HG02623 (cell line): ENCODE data around the gene COLQ.
"Not testable (repeated sequence)": the region's sequence is repeated elsewhere in the genome, so short reads cannot be mapped to it uniquely, and the experiment has no call there.

ENCODE experiments used
- ATAC-seq: cut with Tn5 transposase; IDR thresholded peaks from one replicate; pipeline ENCODE4 v1.9.1; 2021; ENCODE audit warnings: moderate library complexity; ENCODE audit not compliant: unreplicated experiment

The COLQ gene

DNA sequence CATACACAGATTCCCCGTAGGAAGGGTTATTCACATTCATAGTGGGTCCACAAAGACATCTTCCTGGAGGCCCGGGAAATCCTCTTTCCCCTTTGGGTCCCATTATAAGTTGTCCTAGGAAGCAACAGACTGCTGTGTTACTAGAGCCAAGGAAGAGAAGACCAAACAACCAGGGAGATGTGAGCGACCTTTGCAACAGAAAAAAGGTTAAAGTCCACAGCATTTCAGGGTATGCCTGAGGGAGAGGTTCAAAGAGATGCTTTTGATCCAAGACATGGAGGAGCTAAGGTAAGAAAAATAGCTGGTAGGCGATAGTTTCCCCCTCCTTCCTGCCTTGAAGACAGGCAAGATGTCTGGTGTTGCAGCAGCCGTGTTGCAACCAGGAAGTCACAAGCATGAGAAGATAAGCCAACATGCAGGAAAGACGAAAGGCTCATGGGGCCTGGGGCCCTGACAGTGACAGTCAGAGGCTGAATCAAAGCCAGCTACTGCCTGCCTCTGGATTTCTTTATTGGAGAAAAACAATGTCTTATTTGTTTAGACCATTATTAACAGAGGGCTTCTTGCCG is 63.2 kb downstream of the COLQ start:
- no peak for ATAC-seq

DNA sequence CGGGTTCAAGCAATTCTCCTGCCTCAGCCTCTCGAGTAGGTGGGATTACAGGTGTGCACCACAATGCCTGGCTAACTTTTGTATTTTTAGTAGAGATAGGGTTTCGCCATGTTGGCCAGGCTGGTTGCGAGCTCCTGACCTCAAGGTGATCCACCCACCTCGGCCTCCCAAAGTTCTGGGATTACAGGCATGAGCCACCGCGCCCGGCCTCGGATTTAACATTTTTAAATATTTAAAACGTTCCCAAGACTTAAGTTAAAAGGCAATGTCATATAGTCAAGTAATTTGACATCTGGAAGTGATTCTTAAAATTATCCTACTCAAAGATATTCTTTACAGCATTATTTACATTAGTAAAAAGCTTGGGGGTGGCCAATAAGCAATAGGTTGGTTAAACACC is 64.6 kb downstream of the COLQ start:
- not testable (repeated sequence) for ATAC-seq

DNA sequence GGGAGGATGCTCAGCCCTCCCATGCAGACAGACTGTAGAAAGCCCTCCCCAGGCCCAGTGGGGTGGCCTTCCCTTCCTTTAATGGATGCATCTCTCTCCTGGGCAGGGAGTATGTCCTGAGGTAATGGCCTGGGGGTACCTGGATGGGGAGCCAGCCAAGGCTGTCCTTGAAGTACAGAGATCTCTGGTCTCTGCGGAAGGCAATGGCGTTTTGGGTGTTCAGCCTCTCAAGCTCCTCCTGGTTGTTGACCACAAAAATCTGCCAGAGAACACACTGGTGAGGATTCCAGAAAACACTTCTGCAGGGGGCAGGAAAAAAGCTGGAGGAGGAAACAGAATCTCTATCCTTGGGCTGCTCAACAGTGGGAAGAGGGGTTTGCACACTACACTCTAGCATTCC is 65.2 kb downstream of the COLQ start:
- no peak for ATAC-seq

DNA sequence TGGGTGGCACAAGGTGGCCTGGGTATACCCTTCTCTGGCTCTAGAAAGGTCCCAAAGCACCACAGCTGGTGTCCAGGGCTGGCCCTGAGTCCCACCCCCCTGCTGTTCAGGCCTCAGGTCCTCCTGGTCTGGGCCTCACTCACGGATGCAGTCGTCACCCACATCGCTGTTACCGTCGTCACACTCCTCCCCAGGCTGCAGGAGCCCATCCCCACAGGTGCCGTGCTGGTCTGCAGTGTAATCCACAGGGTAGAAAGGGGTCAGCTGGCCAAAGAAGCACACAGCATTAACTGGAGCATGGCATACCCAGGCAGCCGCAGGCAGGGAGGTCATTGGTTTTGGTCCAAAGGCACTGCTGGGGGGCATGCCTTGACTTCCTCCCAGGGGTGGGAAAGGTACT is 65.8 kb downstream of the COLQ start:
- ATAC-seq, result no peak

DNA sequence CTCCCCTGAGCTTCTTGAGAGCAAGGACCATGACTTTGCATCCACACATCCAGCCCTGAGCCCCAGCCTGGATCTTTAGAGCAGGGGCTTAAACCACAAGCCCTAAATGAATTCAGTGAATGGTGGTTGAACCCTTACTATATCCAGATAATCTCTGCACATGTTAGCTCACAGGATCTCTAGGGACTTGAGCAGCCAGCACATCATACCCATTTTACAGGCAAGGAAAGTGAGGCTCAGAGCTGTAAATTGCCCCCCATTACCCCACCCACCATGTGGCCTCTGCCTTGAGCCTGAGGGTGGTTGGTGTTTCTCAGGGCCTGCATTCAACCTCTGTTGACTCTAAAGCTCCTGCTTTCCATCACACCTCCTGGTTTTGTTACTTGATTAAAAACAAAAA is 66.5 kb downstream of the COLQ start:
- no peak for ATAC-seq

DNA sequence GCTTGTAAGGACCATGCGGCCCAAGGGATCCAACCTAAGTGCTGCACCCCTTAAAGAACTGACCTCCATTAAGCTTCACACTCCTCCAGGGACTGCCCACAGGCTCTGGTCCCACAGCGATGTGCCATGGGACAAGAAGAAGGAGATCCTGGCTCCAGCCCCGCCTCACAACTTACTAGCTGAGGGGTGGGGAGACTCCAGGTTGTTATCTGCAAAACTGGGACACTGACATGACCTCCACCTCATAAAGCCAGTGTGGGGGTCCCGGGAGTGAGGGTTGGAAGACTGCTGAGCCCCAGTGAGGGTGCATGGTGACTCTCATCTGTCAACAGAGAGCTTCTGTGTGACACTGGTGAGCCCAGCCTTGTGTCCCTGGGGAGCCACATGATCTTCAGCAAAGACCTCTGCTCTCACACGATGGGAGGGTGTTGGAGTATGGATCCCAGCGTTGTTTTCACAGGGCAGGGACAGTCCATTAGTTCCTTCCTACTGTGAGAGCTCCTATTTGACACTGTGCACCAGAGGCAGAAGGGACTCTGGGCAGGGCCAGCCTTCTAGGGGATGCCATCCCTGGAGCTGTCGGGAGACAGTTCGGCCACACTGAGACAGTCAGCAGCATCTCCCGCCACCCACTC is 67.4 kb downstream of the COLQ start:
- no peak for ATAC-seq

DNA sequence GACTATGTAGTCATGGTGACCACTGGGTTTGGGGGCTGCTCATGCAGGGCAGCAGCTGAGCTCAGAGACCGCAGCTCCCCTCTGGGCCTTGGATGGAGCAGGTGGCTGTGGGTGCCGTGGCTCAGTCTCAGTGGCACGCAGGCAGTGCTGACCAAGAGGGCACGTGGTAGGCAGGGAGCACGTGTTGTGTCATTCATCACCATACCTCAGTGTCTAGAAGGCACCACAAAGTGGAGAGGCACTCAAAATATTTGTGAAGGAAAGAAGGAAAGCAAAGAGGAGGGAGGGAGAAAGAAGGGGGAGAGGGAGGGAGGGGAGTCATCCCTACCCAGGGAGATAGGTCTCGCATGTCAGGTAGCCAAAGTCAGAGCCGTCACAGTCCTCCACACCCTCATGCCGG is 68.0 kb downstream of the COLQ start:
- ATAC-seq, result no peak

DNA sequence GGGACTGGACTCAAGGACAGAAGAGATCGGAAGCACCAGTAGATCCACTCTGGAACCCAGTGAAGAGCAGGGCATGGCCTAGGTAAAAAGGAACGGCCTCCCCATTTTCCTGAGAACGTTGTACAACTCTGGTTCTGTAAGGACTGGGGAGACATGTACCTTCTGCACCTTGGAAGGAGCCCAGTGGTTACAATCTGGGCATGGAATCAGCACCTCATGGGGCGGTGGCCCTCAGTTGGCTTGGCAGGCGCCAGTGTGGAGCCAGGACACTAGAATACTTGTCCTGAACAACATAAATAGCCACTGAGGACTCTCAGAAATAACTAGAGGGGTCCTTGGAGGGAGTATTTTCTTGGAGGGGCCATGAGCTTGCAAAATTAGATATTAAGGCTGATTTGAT is 68.5 kb downstream of the COLQ start:
- no peak for ATAC-seq

DNA sequence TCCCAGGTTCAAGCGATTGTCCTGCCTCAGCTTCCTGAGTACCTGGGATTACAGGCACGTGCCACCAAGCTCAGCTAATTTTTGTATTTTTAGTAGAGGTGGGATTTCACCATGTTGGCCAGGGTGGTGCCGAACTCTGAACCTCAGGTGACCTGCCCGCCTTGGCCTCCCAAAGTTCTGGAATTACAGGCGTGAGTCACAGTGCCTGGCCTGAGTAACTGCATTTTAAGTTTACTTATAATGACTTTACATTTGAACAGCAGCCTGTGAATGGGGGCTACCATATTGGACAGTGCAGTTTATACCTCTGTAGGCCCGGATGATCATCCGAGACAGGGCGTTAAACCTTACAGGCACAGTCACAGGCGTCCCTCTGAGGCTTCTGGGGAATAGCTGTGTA is 69.3 kb downstream of the COLQ start:
- ATAC-seq, result no peak

DNA sequence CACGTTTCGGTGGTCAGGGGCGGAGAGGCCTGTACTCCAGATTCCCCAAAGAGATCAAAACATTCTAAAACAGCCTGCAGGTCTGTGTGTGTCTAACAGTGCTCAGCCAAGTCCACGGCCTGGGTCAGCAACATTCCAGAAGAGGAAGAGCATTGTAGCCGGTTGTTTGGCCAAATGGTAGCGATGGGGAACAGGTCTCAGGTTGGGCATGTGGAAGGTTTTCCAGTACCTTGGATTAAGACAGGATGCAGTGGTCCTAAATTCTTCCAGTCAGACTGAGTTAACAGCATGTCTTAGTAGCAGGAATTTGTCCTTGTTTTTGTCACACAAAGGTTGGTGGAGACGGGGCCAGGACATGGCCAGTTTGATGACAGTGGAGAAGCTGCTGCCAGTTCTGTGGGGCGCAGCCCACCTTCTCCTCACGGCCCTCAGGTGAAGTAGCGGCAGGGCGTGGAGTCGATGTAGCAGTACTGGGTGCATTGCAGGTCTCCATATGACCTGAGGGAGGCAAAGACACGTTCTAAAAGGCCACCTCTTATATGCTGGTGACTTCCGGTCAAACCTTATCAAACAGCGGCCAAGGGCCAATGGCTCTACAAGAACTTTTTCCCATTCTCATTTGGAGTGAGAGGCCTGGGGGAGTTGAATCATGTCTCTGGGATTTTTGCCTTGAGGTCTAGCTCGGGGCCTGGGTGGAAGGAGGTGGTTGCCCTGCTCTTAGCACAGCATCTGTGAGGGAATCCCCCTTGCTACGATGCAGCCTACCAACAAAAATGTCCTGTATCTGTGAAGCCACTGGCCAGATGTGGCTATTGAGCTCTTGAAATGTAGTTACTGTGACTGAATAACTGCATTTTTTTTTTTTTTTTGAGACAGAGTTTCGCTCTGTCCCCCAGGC is 70.0 kb downstream of the COLQ start:
- ATAC-seq, result no peak

DNA sequence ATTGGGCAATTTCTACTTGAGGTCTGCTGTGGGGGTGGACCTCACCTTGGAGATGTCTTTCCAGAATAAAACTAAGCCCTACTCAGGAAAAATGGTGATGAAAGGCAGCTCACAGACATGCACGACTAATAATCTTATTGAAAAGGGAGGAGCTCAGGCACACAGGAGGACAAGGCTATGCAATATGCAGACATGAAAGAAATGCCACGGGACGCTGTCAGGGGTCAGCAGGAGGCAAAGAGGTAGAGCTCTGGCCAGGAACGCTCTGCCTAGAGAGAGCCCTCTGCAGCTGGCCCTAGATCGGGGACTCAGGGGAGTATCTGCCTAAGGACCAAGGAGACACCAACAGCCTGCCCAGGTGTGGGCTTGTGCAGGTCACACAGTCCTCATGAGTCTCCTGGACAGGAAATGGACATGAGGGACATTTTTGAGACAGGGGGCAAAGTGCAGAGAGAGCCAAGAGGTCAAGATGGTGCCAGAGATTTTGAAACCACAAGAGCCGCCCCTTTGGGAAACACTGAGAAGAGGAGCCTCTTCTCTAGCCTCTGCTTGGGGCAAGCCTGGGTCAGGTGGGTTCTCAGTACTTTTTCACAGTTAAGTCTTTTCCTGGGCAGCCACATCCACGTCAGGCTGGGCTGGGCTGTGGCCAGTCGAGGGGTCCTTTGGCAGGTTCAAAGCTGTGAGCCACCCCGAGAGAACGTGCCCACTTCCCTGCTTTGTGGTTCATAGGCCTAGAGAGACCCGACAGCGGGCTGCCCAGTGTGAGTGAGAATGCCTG is 70.9 kb downstream of the COLQ start:
- ATAC-seq, result no peak

DNA sequence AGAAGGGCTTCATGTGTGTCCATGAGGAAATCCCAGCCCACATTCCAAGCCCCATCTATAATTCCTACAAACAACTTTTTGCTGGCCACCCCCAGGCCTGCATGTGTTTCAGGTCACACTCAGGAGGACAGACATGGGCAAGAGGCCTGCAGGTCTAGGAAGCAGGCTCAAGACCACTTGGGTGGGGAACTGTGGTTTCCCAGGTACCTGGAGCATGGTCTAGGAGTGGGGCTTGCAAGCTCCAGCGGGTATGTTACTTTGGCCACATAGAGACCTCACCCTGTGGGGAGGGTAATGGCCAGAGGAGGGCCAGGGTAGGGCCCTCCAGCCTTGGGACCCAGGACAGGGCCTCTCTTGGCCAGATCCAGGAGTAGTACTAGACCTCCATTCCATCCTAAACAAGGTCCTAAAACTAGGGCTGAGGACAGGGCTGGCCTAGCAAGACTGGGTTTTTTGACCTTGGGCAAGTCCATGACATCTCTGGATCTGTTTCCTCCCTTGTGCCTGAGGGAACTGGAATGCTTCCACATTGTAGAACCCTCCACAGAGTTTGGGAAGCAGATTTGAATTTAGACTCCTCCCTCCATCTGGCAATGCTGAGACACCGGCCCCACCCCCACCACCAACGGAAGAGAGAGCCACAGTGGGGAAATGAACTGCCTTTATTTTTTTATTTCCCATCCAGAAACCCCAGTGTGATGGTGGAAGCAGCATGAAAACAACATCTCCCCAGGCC is 71.8 kb downstream of the COLQ start:
- ATAC-seq, result no peak

DNA sequence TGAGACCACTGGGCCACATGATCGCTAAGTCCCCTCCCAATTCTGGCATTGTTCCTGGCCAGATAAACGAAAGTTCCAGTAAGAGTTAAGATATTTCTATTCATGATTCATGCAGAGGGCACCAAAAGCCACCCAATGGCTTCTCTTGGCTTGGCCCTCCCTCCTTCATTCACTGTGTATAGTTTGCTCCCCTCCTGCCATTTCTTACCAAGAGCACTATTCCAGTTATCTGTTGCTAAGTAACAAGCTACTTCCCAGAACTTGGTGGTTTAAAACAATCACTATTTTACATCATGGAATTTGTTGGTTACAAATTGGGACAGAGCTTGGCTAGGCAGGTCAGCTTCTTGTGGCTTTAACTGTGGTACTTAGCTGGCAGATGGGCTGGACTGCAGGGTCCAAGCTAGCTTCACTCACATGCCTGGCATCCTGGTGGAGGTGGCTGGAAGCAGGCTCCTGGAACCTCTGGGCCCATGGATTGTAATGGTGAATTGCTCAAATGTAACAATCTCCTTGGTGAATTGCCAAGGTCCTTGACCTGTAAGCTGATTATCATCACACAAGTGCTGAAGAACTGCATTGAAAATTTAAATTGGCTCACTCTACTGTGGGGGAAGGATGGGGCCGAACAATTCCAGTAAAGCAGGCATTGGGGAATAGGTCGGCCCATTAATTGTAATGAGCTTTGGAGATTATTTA is 77.5 kb downstream of the COLQ start:
- ATAC-seq, result no peak

DNA sequence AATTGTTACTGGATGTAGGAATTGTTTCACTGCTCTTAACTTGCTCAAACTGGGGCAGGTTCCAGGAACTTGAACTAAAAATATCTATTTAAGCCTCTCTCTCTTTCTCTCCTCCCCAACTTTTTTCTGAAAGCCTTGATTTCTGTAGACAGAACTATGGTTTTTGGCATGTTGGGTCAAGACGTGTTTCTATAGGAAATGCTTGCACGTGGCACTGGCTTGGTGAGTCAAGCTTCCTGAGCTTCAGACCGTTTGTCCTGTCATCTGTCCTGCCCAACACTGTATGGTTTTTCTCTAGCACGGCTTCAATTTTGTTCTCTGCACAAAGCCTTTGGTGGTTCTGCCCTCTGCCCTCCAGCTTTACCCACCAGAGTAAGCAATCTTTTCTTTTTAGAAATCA is 80.6 kb downstream of the COLQ start:
- no peak for ATAC-seq

DNA sequence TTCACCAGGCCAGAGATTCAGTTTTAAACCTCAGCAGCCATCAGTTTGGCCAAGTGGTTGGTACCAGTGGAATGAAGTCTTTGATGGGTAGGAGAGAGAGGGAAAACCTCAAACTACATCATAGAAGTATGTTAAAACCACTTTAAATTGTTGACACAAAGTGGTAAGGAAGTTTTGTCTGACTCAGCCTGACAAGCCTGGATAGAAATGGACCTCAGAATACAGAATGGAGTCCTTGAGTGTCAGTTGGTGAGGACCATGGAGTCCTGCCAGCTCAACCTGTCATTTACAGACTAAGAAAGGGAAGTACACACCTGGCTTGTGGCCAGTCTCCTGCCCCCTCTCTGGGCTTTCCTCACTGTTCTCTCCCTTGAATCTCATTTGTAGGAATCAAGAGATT is 82.0 kb downstream of the COLQ start:
- no peak for ATAC-seq

DNA sequence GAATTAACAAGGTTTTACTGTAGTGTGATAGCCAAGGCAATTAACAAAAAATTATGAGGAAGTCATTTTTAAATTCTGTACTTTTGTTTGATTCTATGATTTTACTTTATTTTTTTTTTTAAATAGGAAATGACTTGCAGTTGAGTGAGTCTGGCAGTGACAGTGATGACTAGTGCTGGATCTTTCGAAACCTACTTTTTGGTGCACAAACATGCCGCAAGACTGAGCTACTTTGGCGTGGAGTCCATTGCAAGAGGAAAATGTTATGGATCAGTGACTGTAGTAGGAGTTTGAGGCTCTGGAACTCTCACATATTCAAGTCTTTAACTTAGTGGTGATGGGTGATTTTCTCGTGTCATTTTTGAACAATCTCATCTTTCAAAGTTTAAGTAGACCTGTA is 82.5 kb downstream of the COLQ start:
- ATAC-seq, result no peak

DNA sequence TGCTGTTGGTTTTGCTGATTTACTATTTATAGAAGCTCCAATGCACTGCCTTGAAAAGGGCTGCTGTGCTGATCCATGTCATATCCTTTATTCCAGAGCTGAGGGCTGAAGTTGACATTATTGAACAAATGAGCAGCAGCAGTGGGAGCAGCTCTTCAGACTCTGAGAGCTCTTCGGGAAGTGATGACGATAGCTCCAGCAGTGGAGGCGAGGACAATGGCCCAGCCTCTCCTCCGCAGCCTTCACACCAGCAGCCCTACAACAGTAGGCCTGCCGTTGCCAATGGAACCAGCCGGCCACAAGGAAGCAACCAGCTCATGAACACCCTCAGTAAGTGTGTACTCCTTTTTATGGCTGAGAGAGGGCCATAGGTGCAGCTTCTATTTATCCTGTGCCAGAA is 85.3 kb downstream of the COLQ start:
- no peak for ATAC-seq

DNA sequence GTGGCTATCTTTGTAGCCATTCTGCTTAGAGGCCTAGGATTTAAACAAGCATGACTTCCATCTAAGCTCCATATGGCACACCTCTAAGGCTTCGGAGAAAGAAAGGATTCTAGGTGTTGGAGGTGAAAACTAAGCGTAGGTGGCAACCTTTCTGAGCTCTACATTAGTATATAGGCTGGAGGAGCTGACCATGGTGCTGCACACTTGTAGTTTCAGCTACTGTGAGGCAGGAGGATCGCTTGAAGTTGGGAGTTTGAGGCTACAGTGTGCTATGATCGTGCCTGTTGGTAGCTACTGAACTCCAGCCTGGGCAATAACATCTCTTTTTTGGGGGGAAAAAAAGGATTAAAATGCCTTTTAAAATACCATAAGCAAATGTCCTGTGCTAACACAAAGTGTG is 86.8 kb downstream of the COLQ start:
- no peak for ATAC-seq

DNA sequence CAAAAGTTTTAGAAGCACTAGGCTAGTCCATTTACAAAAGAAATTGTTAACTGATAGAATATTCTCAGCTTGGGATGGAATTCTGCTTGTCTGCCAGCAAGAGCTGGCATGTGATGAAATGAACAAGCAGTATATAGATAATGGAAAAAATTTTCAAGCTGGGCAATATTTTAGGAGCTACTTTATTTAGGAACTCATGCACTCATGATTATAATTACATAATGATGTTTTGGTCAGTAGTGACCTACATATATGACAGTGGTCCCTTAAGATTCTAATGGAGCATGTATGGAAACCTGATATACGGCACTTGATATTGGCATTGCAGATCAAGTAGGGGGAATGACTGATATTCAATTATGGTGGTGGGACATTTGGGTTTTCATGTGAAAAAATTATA is 88.0 kb downstream of the COLQ start:
- no peak for ATAC-seq

DNA sequence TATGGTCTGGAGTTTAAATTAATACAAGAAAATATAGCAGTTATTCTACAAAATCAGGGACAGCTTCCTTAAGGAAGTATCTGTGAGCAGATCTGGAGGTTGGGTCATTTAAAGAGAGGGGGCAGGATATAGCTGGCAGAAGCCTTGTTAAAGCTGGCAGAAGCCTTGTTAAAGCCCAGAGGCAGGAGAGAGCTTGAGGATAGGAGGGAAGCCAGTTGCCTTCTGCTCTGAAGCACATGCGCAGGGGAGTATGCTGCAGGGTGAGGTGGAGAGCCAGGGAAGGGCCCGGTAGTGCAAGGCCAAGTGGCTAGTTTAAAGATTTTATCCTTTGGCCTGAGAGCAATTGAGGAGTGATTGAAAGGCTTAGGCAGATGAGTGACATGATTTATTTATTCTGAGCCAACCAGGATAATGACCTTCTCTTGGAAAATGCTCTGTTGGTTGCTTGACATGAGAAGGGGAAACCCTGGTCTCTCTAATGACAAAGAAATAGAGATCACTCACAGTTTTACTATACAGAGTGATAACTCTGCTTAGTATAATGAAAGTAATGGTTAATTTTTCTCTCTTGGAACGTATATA is 90.2 kb downstream of the COLQ start:
- no peak for ATAC-seq
